GM19043 (cell line): ENCODE results near the gene CCDC40.
"Not testable (repeated sequence)": the region's sequence is repeated elsewhere in the genome, so short reads cannot be mapped to it uniquely, and the experiment has no call there.

Experiments
- ATAC-seq: cut with Tn5 transposase; IDR thresholded peaks from one replicate; pipeline ENCODE4 v1.9.1; 2021; ENCODE audit warnings: low read depth; ENCODE audit not compliant: unreplicated experiment

Gene CCDC40

GRCh38 chr17:80035937-80036714, at the start of gene CCDC40:
Gene CCDC40, plus strand, starts transcription at chr17:80036642. Its CDS starts 21 bp downstream, at chr17:80036663.
- ATAC-seq = no peak

GRCh38 chr17:79987187-79987934, 49.1 kb upstream of the CCDC40 start:
- no peak for ATAC-seq

GRCh38 chr17:79987935-79988184, 48.6 kb upstream of the CCDC40 start:
- ATAC-seq = no peak

- ATAC-seq = no peak
These were observed 48.1 kb upstream of the CCDC40 start for GRCh38 chr17:79988185-79988971.

- no peak for ATAC-seq
These were observed 47.2 kb upstream of the CCDC40 start for GRCh38 chr17:79989106-79989835.

GRCh38 chr17:79990051-79990592, 46.3 kb upstream of the CCDC40 start:
- no peak for ATAC-seq

- no peak for ATAC-seq
These were observed 45.7 kb upstream of the CCDC40 start for GRCh38 chr17:79990704-79991103.

GRCh38 chr17:79991140-79991923, 45.1 kb upstream of the CCDC40 start:
- no peak for ATAC-seq

- ATAC-seq = no peak
These were observed 44.4 kb upstream of the CCDC40 start for GRCh38 chr17:79991924-79992648.

- ATAC-seq = no peak
These were observed 43.6 kb upstream of the CCDC40 start for GRCh38 chr17:79992649-79993389.

GRCh38 chr17:79993390-79994227, 42.8 kb upstream of the CCDC40 start:
- ATAC-seq = no peak

GRCh38 chr17:79994228-79994569, 42.2 kb upstream of the CCDC40 start:
- not testable (repeated sequence) for ATAC-seq

- ATAC-seq = no peak
These were observed 41.8 kb upstream of the CCDC40 start for GRCh38 chr17:79994602-79995001.

- no peak for ATAC-seq
These were observed 40.7 kb upstream of the CCDC40 start for GRCh38 chr17:79995696-79996095.

GRCh38 chr17:79996291-79996690, 40.2 kb upstream of the CCDC40 start:
- ATAC-seq = no peak

GRCh38 chr17:79997011-79997660, 39.3 kb upstream of the CCDC40 start:
- no peak for ATAC-seq

- no peak for ATAC-seq
These were observed 36.3 kb upstream of the CCDC40 start for GRCh38 chr17:80000136-80000535.
